A549 (cell line): ENCODE results near the gene DOCK10. TPM values are rescaled to one million over a fixed set of nuclear protein-coding genes. Genes with fewer than 3 reads are reported as not detected.

Experiments
- ATAC-seq, 2 experiments: fragments of 200-7000 bp in 1 of 2; fragments of >200 bp in 1 of 2; cut with Nextera tagmentation in 1 of 2; cut with Tn5 transposase in 1 of 2; 3 replicates each; pipeline versions ENCODE4 v1.8.0 to v1.9.1; 2018 to 2020; ENCODE audit warnings: mild to moderate bottlenecking in 1 of 2, moderate library complexity in 1 of 2
- CTCF ChIA-PET: fragments of 300-600 bp; sonication (Branson Sonifier 250); formaldehyde crosslinking; extraction: SDS; loops from one replicate; lab custom pipeline; 2021; ENCODE audit warnings: antibody characterized with exemption, inconsistent platforms; lab: Yijun Ruan, JAX
- POLR2A ChIA-PET: fragments of 350-600 bp; formaldehyde crosslinking; extraction: SDS; loops from one replicate; lab custom pipeline; 2021; ENCODE audit warnings: antibody characterized with exemption, inconsistent platforms; lab: Yijun Ruan, JAX
- DNase-seq, 2 experiments: peaks; one replicate each; pipeline versions ENCODE4 v3.0.0 to v3.0.0-alpha.2; 2011 to 2016; ENCODE audit warnings: low read depth in 1 of 2, low spot score in 1 of 2
- FAIRE-seq: peaks from 2 replicates; lab custom pipeline; 2011; peaks lifted over from hg19 to GRCh38; lab: Jason Lieb, UNC
- H3K27ac ChIP-seq, 2 experiments: fragments of >200 bp; sonication (Bioruptor Twin); formaldehyde crosslinking; 3 replicates each; pipeline ENCODE4 v1.5.1; 2016 to 2017
- H3K4me1 ChIP-seq: fragments of >200 bp; sonication (Bioruptor Twin); formaldehyde crosslinking; 3 replicates; pipeline ENCODE4 v1.6.1; 2016
- H3K4me2 ChIP-seq: fragments of >200 bp; sonication (Bioruptor Twin); formaldehyde crosslinking; 3 replicates; pipeline ENCODE4 v1.6.1; 2016
- H3K4me3 ChIP-seq: fragments of >200 bp; sonication (Bioruptor Twin); formaldehyde crosslinking; 3 replicates; pipeline ENCODE4 v1.5.1; 2016
- H3K9me3 ChIP-seq: fragments of >200 bp; sonication (Bioruptor Twin); formaldehyde crosslinking; 3 replicates; pipeline ENCODE4 v1.6.1; 2016
- BCL3 ChIP-seq: fragments of >200 bp; sonication (Bioruptor Twin); formaldehyde crosslinking; IDR thresholded peaks from 3 replicates; pipeline ENCODE4 v1.6.1; 2016
- CBX2 ChIP-seq: fragments of 200-600 bp; sonication (generic); IDR thresholded peaks from 2 replicates; pipeline ENCODE4 v1.6.1; 2016; ENCODE audit warnings: low read depth, mild to moderate bottlenecking, borderline replicate concordance
- CHD2 ChIP-seq: fragments of 150-350 bp; IDR thresholded peaks from 2 replicates; pipeline ENCODE4 v1.6.1; 2014; ENCODE audit warnings: low read length; ENCODE audit not compliant: partially characterized antibody
- CHD4 ChIP-seq: fragments of 200-600 bp; sonication (generic); IDR thresholded peaks from 2 replicates; pipeline ENCODE4 v1.6.1; 2016; ENCODE audit warnings: antibody characterized with exemption, mild to moderate bottlenecking, borderline replicate concordance
- FOSB ChIP-seq: fragments of 250-450 bp; sonication (Bioruptor Pico); IDR thresholded peaks from 2 replicates; pipeline ENCODE4 v1.5.0; 2020; ENCODE audit warnings: mild to moderate bottlenecking, moderate library complexity
- FOSL2 ChIP-seq, 2 experiments: fragments of 450-650 bp in 1 of 2; fragments of >200 bp in 1 of 2; sonication (Bioruptor Twin) in 1 of 2; formaldehyde crosslinking; IDR thresholded peaks; 2 replicates each; pipeline versions ENCODE4 v1.5.0 to v1.6.1; 2016 to 2020; ENCODE audit warnings: mild to moderate bottlenecking in 1 of 2, moderate library complexity in 1 of 2
- HEYL ChIP-seq: fragments of 250-450 bp; sonication (Bioruptor Pico); IDR thresholded peaks from 2 replicates; pipeline ENCODE4 v1.8.0; 2021; ENCODE audit warnings: mild to moderate bottlenecking, moderate library complexity
- JUN ChIP-seq, 2 experiments: fragments of >200 bp; sonication (Bioruptor Twin); formaldehyde crosslinking; IDR thresholded peaks; 2 replicates in 1 of 2; 3 replicates in 1 of 2; pipeline ENCODE4 v1.6.1; 2016 to 2017
- MAFK ChIP-seq: fragments of 450-650 bp; IDR thresholded peaks from 2 replicates; pipeline ENCODE4 v1.6.1; 2014; ENCODE audit not compliant: partially characterized antibody
- MAX ChIP-seq: IDR thresholded peaks from 2 replicates; pipeline ENCODE4 v1.6.1; 2012
- NFE2L2 ChIP-seq: fragments of 150-350 bp; conservative IDR thresholded peaks from 2 replicates; pipeline ENCODE4 v1.6.1; 2014; ENCODE audit warnings: low read length
- NR3C1 ChIP-seq: fragments of >200 bp; sonication (Bioruptor Twin); formaldehyde crosslinking; IDR thresholded peaks from 3 replicates; pipeline ENCODE4 v1.6.1; 2017
- PBX3 ChIP-seq: IDR thresholded peaks from 2 replicates; pipeline ENCODE4 v1.6.1; 2012
- POLR2A ChIP-seq: IDR thresholded peaks from 2 replicates; pipeline ENCODE4 v1.6.1; 2012; ENCODE audit warnings: mild to moderate bottlenecking, low read length
- RCOR1 ChIP-seq: fragments of 150-350 bp; IDR thresholded peaks from 2 replicates; pipeline ENCODE4 v1.6.1; 2014; ENCODE audit warnings: antibody characterized with exemption, low read length, low read depth
- RFX5 ChIP-seq: fragments of 450-650 bp; IDR thresholded peaks from 2 replicates; pipeline ENCODE4 v1.7.1; 2014; ENCODE audit warnings: antibody characterized with exemption, mild to moderate bottlenecking, moderate library complexity
- SMC3 ChIP-seq: fragments of >200 bp; sonication (Bioruptor Twin); formaldehyde crosslinking; IDR thresholded peaks from 3 replicates; pipeline ENCODE4 v1.6.1; 2018; ENCODE audit warnings: inconsistent platforms
- SREBF2 ChIP-seq: fragments of 450-650 bp; IDR thresholded peaks from 2 replicates; pipeline ENCODE4 v1.6.1; 2014; ENCODE audit warnings: mild to moderate bottlenecking, moderate library complexity
- TP53 ChIP-seq: fragments of 250-450 bp; sonication (Bioruptor Pico); IDR thresholded peaks from 2 replicates; pipeline ENCODE4 v1.5.0; 2021; ENCODE audit warnings: mild to moderate bottlenecking, moderate library complexity
- USF2 ChIP-seq: fragments of 450-650 bp; IDR thresholded peaks from 2 replicates; pipeline ENCODE4 v1.6.1; 2014; ENCODE audit warnings: antibody characterized with exemption
- WGBS: methylation state at CpG from one replicate; pipeline ENCODE4 v1.1.6; 2017; ENCODE audit errors: missing lambda C conversion rate; 5-methylcytosine and 5-hydroxymethylcytosine counted together
- polyA plus RNA-seq, 4 experiments: library from polyadenylated mRNA; depleted of rRNA in 3 of 4; stranded (reverse); fragments of >200 nt; fragmentation: RNase III in 1 of 4; extraction: RNeasy Plus Mini Kit Qiagen cat#74134 plus additional on column Dnase treatment in 1 of 4; gene quantifications; 2 replicates in 3 of 4; 3 replicates in 1 of 4; pipeline ENCODE4 v1.2.3, GENCODE V29; 2011 to 2017

DOCK10 gene
- polyA plus RNA-seq, 2 of the 4 experiments (the other 2 are of a cell fraction), result 43.0 to 45.3 TPM

GRCh38 chr2:225008179-225008856, 34.0 kb downstream of the DOCK10 start:
- H3K9me3 ChIP-seq, result no peaks in the 10 kb centered on the region
- POLR2A ChIA-PET, result no interaction called here
- CTCF ChIA-PET, result interaction anchor here (0.8 to 1.4 kb wide), 6 partner anchors 19 to 653 kb away, joined by 3 to 4 read pairs (median 3); no protein-coding TSS in a partner anchor
- no peak for ATAC-seq
- H3K27ac ChIP-seq, result peak overlapping the region; percentile 89 to 92
- FAIRE-seq, result no peak
- WGBS, result 84% methylated on average over 3 of the region's 3 CpGs
- TF ChIP-seq FOSB (CRISPR knock-in tag), result no peak
- peak; percentile 74 for TF ChIP-seq MAFK
- H3K4me2 ChIP-seq, result peak overlapping the region; percentile 85
- no peak overlapping the region for H3K4me3 ChIP-seq
- DNase-seq, result no peak
- H3K4me1 ChIP-seq, result peaks cover 79% of the 10 kb centered on the region

- POLR2A ChIA-PET, result no interaction called here
- Histone ChIP-seq H3K27ac (peak overlapping the region in 1 of 2 experiments; percentile 23; a peak in 1 of 6 replicates), H3K4me1 (peaks cover 63% of the 10 kb centered on the region), H3K4me2 (peak overlapping the region; percentile 2; the same call in 1 of the 3 replicates), H3K4me3 (no peak overlapping the region), H3K9me3 (no peaks in the 10 kb centered on the region)
- TF ChIP-seq POLR2A (no peak), CBX2 (no peak), BCL3 (no peak), RCOR1 (no peak), TP53 (CRISPR knock-in tag) (no peak), PBX3 (no peak), NR3C1 (no peak), CHD2 (no peak), SREBF2 (no peak), FOSB (CRISPR knock-in tag) (no peak), MAX (no peak), CHD4 (no peak), FOSL2 (IDR thresholded peaks at IDR 0.05) (no peak), FOSL2 (CRISPR knock-in tag; IDR thresholded peaks at IDR 0.05) (no peak), NFE2L2 (no peak), HEYL (CRISPR knock-in tag) (no peak), RFX5 (no peak), USF2 (no peak)
- ATAC-seq (no peak), DNase-seq (no peak), FAIRE-seq (no peak)
- CTCF ChIA-PET, result interaction anchor here (0.7 kb wide), 1 partner anchor 36 kb away, joined by 5 read pairs; the partner anchor contains the start of gene DOCK10
- 65% methylated on average over 2 of the region's 2 CpGs for WGBS
Observed at GRCh38 chr2:225006730-225007129, 35.5 kb downstream of the DOCK10 start.

GRCh38 chr2:225004597-225004996, 37.7 kb downstream of the DOCK10 start:
- Histone ChIP-seq H3K9me3 (no peaks in the 10 kb centered on the region), H3K4me3 (no peak overlapping the region), H3K27ac (peak overlapping the region; percentile 63 to 76), H3K4me2 (peak overlapping the region; percentile 35), H3K4me1 (peaks cover 42% of the 10 kb centered on the region)
- no peak for ATAC-seq
- peak in 1 of 2 experiments; percentile 21 for DNase-seq
- POLR2A ChIA-PET, result no interaction called here
- no peak for FAIRE-seq
- TF ChIP-seq MAFK, result no peak
- 0 out of 5 replicates have a peak, but pooled peaks of 1 of the 2 experiments have one; percentile 22 for TF ChIP-seq JUN (IDR thresholded peaks at IDR 0.05)
- TF ChIP-seq SMC3, result no peak
- WGBS, result 26% methylated on average over 2 of the region's 2 CpGs
- CTCF ChIA-PET, result interaction anchor here (0.5 to 0.9 kb wide), 3 partner anchors 12 to 655 kb away, joined by 3 read pairs; no protein-coding TSS in a partner anchor
